Lower leg skin (tissue), 4 donors: ENCODE measurements around the gene PSMD2. TPM values are rescaled to one million over a fixed set of nuclear protein-coding genes. Genes with fewer than 3 reads are reported as not detected.

Experiments used
- DNase-seq, 2 donors: peaks; one replicate each; pipeline ENCODE4 v3.0.0-alpha.2; 2019; ENCODE audit warnings: low spot score in 2 of 2
- H3K4me3 ChIP-seq: fragments of 200-600 bp; sonication (generic); 2 replicates; pipeline ENCODE4 v1.5.1; 2017; ENCODE audit warnings: mild to moderate bottlenecking, low read depth; ENCODE audit not compliant: poor library complexity, severe bottlenecking
- CTCF ChIP-seq, 3 donors: fragments of 450-650 bp; IDR thresholded peaks; one replicate each; pipeline ENCODE4 v1.5.1; 2016; ENCODE audit warnings: antibody characterized with exemption in 3 of 3, mild to moderate bottlenecking in 3 of 3, moderate library complexity in 2 of 3
- POLR2A ChIP-seq, 2 donors: fragments of 450-650 bp; IDR thresholded peaks; one replicate each; pipeline ENCODE4 v1.6.1; 2016 to 2017; ENCODE audit warnings: antibody characterized with exemption in 2 of 2, mild to moderate bottlenecking in 1 of 2, moderate library complexity in 1 of 2
- WGBS, 2 donors: methylation state at CpG; one replicate each; pipeline ENCODE4 v1.1.5; 2018; 5-methylcytosine and 5-hydroxymethylcytosine counted together
- intact Hi-C: fragments of 100-400 bp; cut with DNase I; formaldehyde crosslinking; loops from one replicate; pipeline ENCODE4 v1.15.0; 2023; ENCODE audit warnings: low total_unique reads
- total RNA-seq, 4 donors: library from RNA; depleted of rRNA; stranded (reverse); fragments of >200 nt; gene quantifications; one replicate each; pipeline ENCODE4 v1.1.0, GENCODE V29; 2016

PSMD2 gene
- total RNA-seq, 4 donors from 2014 or later = 194 to 263 (median 211) TPM

DNA sequence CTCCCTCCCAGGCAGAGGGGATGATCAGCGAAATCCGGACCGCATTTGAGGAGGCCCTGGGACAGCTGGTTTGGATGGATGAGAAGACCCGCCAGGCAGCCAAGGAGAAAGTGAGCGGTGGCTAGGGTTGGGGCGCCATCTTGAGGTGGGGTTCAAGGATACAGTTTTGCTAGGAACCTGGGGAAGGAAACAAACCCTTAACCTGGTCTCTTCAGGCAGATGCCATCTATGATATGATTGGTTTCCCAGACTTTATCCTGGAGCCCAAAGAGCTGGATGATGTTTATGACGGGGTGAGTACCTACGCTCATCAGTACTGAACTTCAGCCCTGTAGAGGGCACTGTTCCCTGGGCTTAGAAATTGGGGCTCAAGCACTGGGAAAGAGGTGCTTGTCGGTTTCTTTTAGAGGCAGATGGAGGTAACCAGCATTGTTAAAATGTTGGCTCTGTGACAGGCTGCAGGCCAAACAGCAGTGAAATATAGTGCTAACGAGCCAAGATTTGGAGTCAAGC, 9.6 kb upstream of the PSMD2 start:
- no peak for TF ChIP-seq POLR2A (IDR thresholded peaks at IDR 0.05)
- no peak for TF ChIP-seq CTCF (IDR thresholded peaks at IDR 0.05)
- intact Hi-C loops = no loop called here
- no peak for DNase-seq
- no peak overlapping the region for H3K4me3 ChIP-seq
- 6 to 11% methylated on average over 10 of the region's 10 CpGs for WGBS, 2 donors

DNA sequence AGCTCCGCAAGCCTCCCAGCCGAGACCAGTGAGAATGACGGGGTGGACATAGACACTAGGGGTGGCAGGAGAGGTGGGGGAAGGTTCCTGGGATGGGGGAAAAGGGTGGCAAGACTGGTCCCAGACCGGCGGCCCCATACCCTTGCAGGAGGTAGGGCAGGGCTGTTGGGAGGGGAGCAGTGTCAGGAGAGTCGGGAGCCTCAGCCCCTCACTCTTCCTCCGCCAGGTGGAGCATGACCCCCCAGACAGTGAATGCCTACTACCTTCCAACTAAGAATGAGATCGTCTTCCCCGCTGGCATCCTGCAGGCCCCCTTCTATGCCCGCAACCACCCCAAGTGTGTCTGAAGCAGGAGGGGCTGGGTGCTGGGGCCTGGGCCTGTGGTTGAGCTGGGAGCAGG, 8.7 kb upstream of the PSMD2 start:
- intact Hi-C loops = no loop called here
- no peak for DNase-seq
- WGBS, 2 donors = 88 to 89% methylated on average over 10 of the region's 10 CpGs
- TF ChIP-seq POLR2A (IDR thresholded peaks at IDR 0.05) = no peak
- no peak for TF ChIP-seq CTCF (IDR thresholded peaks at IDR 0.05)
- H3K4me3 ChIP-seq = no peak overlapping the region

- 92% methylated on average over 22 of the region's 22 CpGs for WGBS, 2 donors
- no peak overlapping the region for H3K4me3 ChIP-seq
- no peak for TF ChIP-seq POLR2A (IDR thresholded peaks at IDR 0.05)
- TF ChIP-seq CTCF (IDR thresholded peaks at IDR 0.05) = no peak
Observed at GRCh38 chr3:184291044-184291737, 7.8 kb upstream of the PSMD2 start.

DNA sequence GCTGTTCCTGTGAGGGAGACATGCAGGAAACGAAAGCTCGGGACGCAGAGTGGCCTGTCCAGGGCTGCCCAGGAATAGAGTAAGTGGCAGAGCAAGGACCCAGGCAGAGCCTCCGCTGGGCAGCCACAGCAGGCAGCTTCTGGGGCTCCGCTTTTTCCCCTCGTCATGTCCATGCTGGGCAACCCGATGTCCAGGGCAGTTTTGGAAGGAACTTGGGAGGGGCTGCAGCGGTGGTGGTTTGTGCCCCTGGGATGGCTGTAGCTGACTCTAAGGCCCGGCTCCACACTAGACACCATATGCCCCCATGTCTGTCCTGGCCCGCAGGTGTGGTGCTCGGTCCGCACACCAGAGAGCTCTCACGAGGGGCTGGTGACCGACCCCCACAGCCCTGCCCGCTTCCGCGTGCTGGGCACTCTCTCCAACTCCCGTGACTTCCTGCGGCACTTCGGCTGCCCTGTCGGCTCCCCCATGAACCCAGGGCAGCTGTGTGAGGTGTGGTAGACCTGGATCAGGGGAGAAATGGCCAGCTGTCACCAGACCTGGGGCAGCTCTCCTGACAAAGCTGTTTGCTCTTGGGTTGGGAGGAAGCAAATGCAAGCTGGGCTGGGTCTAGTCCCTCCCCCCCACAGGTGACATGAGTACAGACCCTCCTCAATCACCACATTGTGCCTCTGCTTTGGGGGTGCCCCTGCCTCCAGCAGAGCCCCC, 7.1 kb upstream of the PSMD2 start:
- TF ChIP-seq CTCF (IDR thresholded peaks at IDR 0.05) (no peak), POLR2A (IDR thresholded peaks at IDR 0.05) (no peak)
- WGBS, 2 donors = 93 to 95% methylated on average over 15 to 21 of the region's 21 CpGs
- no peak for DNase-seq
- intact Hi-C loops = no loop called here
- no peak overlapping the region for H3K4me3 ChIP-seq

More at GRCh38 chr3:184291044-184291737, 7.8 kb upstream of the PSMD2 start:
- no peak for DNase-seq
- intact Hi-C loops = no loop called here

DNA sequence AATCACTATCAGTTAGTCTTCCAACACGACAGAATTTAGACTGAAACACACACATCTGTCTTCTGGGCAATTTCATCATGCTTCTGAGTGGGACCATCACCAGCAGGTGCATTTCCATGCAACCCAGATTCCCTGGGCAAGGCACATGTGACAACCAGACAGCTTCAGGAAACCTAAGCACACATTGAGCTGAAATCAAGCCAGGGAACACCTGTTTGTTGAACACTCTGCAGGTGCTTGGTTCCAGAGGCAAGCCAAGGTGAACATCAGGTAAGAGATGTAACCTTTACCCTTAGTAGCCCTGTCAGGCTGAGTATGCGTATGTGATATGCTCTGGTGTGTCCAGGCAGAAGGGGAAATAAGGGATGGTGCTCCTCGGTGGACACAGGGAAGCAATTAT, 3.3 kb upstream of the PSMD2 start:
- WGBS, 2 donors = 67 to 70% methylated on average over 3 of the region's 3 CpGs
- intact Hi-C loops = no loop called here
- TF ChIP-seq CTCF (IDR thresholded peaks at IDR 0.05) (no peak), POLR2A (IDR thresholded peaks at IDR 0.05) (no peak)
- DNase-seq = no peak
- no peak overlapping the region for H3K4me3 ChIP-seq
